Duodenal mucosa (tissue), 2 donors: ENCODE results near the gene CCDC74B.
"Not testable (repeated sequence)": the region's sequence is repeated elsewhere in the genome, so short reads cannot be mapped to it uniquely, and the experiment has no call there.

Source experiments
- H3K27ac ChIP-seq: one replicate; pipeline ENCODE4 v1.7.0; 2013; ENCODE audit warnings: low read depth, low read length
- H3K27me3 ChIP-seq, 2 donors: one replicate each; pipeline ENCODE4 v1.7.0; 2013; ENCODE audit warnings: low read length in 2 of 2, control low read depth in 1 of 2; ENCODE audit not compliant: insufficient read depth in 2 of 2, control insufficient read depth in 1 of 2
- H3K36me3 ChIP-seq, 2 donors: one replicate each; pipeline ENCODE4 v1.7.0; 2013; ENCODE audit warnings: low read length in 2 of 2, control low read depth in 1 of 2; ENCODE audit not compliant: insufficient read depth in 2 of 2, control insufficient read depth in 1 of 2
- H3K4me1 ChIP-seq, 2 donors: one replicate each; pipeline ENCODE4 v1.7.0; 2013; ENCODE audit warnings: low read length in 2 of 2, control low read depth in 1 of 2; ENCODE audit not compliant: insufficient read depth in 2 of 2, control insufficient read depth in 1 of 2
- H3K4me3 ChIP-seq, 2 donors: one replicate each; pipeline ENCODE4 v1.7.0; 2013; ENCODE audit warnings: low read length in 2 of 2, low read depth in 1 of 2
- H3K9ac ChIP-seq, 2 donors: one replicate each; pipeline ENCODE4 v1.7.0; 2013; ENCODE audit warnings: low read length in 2 of 2, low read depth in 1 of 2
- H3K9me3 ChIP-seq, 2 donors: one replicate each; pipeline ENCODE4 v1.7.0; 2013; ENCODE audit warnings: low read length in 2 of 2, control low read depth in 1 of 2; ENCODE audit not compliant: control insufficient read depth in 1 of 2

CCDC74B gene

DNA sequence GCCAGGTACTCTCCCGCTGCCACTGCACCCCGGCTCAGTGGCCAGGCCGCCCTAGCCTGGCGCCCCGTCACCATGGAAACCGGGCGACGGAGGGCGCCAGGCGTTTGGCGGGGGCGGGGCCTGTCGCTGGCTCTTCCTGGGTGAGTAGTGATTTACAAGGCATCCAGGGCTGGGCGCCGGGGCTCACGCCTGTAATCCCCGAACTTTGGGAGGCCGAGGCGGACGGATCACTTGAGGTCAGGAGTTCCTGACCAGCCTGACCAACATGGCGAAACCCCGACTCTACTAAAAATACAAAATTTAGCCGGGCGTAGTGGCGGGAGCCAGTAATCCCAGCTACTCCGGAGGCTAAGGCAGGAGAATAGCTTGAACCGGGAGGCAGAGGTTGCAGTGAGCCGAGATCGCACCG lies at the start of gene CCDC74B:
TSS of gene CCDC74B (minus strand) at position 107 of the 409 bp plus-strand sequence. CDS start 116 bp downstream, outside the sequence.
- H3K9ac ChIP-seq, H3K4me1 ChIP-seq, H3K36me3 ChIP-seq, H3K27ac ChIP-seq, H3K27me3 ChIP-seq, H3K4me3 ChIP-seq, H3K9me3 ChIP-seq: not testable (repeated sequence)

DNA sequence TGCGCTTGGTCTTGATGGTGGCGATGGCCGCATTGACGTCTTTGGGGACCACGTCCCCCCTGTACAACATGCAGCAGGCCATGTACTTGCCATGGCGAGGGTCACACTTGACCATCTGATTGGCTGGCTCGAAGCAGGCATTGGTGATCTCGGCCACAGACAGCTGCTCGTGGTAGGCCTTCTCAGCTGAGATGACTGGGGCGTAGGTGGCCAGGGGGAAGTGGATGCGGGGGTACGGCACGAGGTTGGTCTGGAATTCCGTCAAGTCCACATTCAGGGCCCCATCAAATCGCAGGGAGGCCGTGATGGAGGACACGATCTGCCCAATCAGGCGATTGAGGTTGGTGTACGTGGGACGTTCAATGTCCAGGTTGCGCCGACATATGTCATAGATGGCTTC lies 48.9 kb upstream of the CCDC74B start:
- H3K4me1 ChIP-seq, H3K9me3 ChIP-seq, H3K27ac ChIP-seq, H3K4me3 ChIP-seq, H3K9ac ChIP-seq, H3K36me3 ChIP-seq, H3K27me3 ChIP-seq: not testable (repeated sequence)

DNA sequence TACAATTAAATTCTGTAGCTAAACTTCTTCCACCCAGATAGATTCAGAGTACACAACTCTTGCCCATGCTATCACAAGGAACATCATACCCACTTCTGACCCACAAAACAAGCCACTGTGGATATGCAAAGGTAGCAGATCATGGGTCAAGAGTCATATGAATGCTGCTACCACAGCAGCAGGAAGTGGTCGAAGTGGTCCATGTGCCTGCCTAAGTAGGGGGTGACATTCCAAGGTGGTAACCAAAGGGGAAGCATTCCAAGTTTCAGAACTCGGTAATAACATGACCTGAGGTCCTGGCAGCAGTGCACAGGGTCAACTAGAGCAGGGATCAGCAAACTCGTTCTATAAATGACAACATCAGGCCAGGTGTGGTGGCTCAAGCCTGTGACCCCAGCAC lies 47.5 kb upstream of the CCDC74B start:
- H3K27ac ChIP-seq, H3K9ac ChIP-seq, H3K4me3 ChIP-seq, H3K9me3 ChIP-seq, H3K36me3 ChIP-seq, H3K4me1 ChIP-seq, H3K27me3 ChIP-seq: not testable (repeated sequence)

DNA sequence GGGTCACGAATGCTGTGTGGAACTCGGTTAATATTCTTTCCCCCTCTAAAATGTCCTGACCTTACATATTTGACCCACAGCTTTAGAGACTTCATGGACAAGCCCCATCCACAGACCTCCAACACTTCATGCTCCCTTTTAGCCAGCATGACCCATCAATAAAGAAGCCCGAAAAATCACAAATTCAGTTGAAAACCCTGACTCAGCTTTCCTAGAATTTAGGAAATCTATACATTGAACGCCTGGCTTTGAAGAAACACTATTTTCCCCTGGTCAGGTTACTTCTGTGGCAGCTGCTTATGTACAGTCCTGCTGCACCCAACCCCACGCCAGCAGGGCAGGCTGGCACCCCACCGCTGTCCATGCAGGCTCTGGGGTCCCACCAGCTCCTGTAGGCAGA lies 46.4 kb upstream of the CCDC74B start:
- not testable (repeated sequence) for H3K27me3 ChIP-seq, H3K27ac ChIP-seq, H3K36me3 ChIP-seq, H3K9ac ChIP-seq, H3K4me3 ChIP-seq, H3K9me3 ChIP-seq, H3K4me1 ChIP-seq

DNA sequence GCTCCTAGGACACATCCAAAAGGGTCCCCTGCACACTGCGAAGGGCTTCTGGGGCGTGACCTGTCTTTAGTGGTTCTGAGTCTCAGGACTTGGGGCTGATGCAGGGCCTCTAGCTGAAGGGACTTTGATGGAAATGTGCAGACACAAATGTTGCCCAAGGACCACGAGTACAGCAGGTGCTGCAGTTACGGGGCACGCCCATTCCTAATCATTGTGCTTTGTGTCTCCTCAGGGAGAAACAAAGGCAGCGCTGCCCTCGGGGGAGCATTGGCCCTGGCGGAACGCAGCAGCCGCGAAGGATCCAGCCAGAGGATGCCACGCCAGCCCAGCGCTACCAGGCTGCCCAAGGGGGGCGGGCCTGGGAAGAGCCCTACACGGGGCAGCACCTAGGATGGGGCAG lies 45.3 kb upstream of the CCDC74B start:
- Histone ChIP-seq H3K27me3 (no peaks in the 10 kb centered on the region), H3K9ac (no peak overlapping the region), H3K9me3 (no peaks in the 10 kb centered on the region), H3K4me3 (no peak overlapping the region), H3K4me1 (no peaks in the 10 kb centered on the region), H3K36me3 (peaks cover 0 to 5% of the 10 kb centered on the region in 2 donors), H3K27ac (no peak overlapping the region)

DNA sequence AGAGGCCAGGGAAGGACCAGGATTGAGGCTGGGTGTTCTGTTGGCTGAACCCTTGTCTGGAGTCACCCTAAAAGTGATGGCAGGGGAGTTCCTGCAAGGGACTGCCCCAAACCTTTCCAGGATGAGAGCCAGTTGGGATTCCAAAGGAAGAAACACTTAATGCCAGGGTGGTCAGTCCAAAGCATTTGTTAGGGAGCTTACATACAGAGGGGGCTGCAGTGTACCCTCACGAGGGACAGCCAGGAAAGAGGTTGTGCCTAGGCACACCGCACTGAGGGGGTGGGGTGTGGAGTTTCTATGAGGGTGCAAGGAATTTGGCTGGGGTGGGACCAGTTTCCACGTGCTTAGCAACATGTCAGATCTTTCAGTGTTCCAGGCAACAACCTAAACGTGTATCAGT lies 44.0 kb upstream of the CCDC74B start:
- H3K9me3 ChIP-seq, H3K36me3 ChIP-seq, H3K4me1 ChIP-seq, H3K27ac ChIP-seq, H3K27me3 ChIP-seq, H3K9ac ChIP-seq, H3K4me3 ChIP-seq: not testable (repeated sequence)

DNA sequence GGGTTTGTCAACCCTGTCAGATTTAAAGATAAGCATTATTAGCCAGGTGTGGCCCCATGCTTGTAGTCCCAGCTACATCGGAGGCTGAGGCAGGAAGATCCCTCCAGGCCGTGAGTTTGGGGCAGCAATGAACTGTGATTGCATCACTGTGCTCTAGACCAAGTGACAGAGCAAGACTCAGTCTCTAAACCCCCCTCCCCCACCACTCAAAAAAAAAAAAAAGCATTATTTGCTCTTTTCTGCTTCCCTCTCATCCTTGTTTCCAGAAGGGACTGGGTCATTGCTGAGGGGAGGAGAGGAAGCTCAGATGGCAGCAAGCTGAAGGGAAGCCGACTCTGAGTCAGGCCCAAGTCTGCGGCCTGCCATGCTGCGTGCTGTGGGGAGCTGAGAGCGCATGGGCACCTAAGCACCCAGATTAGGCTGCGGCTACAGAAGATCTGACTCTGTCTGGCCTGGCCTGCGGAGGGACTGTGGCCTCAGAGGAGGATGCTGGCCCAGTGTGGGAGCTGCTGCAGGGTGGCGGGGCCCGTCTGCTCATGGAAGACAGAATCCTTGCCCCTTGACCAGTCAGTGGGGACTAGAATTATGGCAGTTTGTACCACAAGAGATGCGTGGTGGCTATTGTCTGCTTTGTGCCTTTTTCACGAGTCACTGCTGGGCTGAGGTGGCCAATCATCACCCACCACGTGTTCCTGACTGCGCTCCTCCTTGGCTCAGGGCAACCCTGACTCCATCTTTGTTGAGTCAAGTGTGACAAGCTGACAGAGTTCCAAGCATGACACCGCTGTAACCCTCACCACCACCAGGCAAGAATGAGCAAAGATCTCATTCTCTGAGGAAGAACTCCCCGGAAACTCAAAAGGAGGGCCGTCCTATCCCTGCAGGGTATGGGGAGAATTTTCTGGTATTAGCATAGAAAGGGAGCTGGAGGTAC lies 43.2 kb upstream of the CCDC74B start:
- H3K4me1 ChIP-seq, H3K4me3 ChIP-seq, H3K9me3 ChIP-seq, H3K27ac ChIP-seq, H3K9ac ChIP-seq, H3K36me3 ChIP-seq, H3K27me3 ChIP-seq: not testable (repeated sequence)

DNA sequence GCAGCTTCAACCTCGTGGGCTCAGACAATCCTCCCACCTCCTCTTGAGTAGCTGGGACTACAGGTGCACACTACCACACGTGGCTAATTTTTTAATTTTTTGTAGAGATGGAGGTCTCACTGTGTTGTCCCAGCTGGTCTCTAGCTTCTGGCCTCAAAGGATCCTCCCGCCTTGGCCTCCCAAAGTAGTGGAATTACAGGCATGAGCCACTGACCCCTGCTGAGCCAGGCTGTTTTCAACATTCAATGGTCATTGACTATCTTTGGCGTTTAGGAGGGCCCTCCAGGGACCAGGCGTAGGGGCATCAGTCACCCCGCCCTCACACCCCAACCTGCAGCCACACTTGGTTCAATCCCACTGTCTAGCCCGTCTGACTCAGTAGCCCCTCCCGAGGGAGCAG lies 42.4 kb upstream of the CCDC74B start:
- peaks cover 4 to 5% of the 10 kb centered on the region in 2 donors for H3K36me3 ChIP-seq
- peaks cover 0 to 10% of the 10 kb centered on the region in 2 donors for H3K4me1 ChIP-seq
- no peak overlapping the region for H3K9ac ChIP-seq
- no peaks in the 10 kb centered on the region for H3K9me3 ChIP-seq
- H3K27ac ChIP-seq: no peak overlapping the region
- H3K4me3 ChIP-seq: no peak overlapping the region
- H3K27me3 ChIP-seq: no peaks in the 10 kb centered on the region

DNA sequence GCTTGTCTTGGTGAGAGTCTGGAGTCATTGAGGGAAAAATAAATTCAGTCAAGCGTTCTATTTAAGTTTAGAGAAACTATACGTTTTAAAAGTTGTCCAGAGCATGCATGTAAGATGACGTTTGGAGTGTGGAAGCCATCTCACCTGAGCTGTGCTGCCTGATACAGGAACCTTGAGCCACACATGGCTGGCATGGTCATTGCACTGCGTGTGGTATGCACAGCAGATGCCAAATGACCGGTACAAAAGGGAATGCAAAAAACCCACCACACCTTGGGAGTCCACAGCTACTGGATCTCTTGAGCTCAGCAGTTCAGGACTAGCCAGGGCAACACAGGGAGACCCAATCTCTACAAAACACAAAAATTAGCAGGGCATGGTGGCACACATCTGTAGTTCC lies 41.5 kb upstream of the CCDC74B start:
- Histone ChIP-seq H3K9ac (no peak overlapping the region), H3K9me3 (no peaks in the 10 kb centered on the region), H3K4me1 (peaks cover 0 to 10% of the 10 kb centered on the region in 2 donors), H3K27ac (no peak overlapping the region), H3K4me3 (no peak overlapping the region), H3K27me3 (no peaks in the 10 kb centered on the region), H3K36me3 (peaks cover 4% of the 10 kb centered on the region in 2 donors)

DNA sequence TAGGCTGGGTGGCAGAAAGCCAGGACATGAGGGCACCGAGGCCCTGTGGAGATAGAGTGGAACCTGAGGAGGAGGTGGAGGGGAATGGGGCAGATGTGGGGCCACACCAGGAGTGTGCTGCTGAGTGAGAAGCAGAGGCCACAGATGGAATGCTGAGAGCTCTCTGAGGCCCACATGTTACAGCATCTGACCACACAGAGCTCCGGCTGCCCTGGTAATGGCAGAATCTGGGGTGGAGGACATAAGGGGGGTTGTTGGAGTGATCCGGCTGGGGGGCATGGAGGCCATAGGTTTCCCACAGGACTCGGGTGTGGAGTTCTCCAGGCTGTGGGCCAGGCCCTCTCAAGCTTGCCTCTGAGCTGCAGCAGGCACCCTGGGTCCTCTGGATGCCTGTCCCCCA lies 41.0 kb upstream of the CCDC74B start:
- Histone ChIP-seq H3K4me1 (peaks cover 0 to 10% of the 10 kb centered on the region in 2 donors), H3K27ac (no peak overlapping the region), H3K9me3 (no peaks in the 10 kb centered on the region), H3K27me3 (no peaks in the 10 kb centered on the region), H3K4me3 (no peak overlapping the region), H3K9ac (no peak overlapping the region), H3K36me3 (peaks cover 0 to 4% of the 10 kb centered on the region in 2 donors)
